ENCODE results near the gene SIX5. TPM values are rescaled to one million over a fixed set of nuclear protein-coding genes. Genes with fewer than 3 reads are reported as not detected.

SIX5 gene
- total RNA-seq, 1 experiment from 2014 or later: 7.0 TPM

DNA sequence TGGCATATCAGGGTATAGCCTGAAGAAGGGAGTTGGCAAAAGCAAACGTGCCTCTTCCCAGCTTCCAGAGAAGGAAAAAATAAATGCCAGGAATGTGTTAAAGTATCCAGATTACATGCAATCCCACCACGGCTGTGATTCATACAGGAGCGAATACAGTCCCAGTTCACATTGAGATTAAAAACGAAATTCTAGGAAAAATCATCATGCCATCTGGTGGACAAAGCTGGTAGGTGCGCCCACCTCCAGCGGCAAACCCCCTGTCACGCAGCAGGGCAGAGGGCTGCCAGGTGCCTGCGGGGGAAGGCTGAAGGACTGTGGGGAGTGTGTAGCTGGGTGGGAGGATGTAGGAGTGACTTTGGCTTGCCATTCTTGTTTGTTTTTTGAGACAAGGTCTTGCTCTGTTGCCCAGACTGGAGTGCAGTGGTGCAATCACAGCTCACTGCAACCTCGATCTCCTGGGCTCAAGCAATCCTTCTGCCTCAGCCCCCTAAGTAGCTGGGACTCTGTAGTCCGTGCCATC lies 30.0 kb upstream of the SIX5 start:
- in situ Hi-C loops (cut with HindIII; ENCODE audit: low pct_unique_long_range_greater_than_20kb, low sequenced_read_pairs): no loop called here
- peak; percentile 75 for DNase-seq (ENCODE audit: low read depth, low spot score)

DNA sequence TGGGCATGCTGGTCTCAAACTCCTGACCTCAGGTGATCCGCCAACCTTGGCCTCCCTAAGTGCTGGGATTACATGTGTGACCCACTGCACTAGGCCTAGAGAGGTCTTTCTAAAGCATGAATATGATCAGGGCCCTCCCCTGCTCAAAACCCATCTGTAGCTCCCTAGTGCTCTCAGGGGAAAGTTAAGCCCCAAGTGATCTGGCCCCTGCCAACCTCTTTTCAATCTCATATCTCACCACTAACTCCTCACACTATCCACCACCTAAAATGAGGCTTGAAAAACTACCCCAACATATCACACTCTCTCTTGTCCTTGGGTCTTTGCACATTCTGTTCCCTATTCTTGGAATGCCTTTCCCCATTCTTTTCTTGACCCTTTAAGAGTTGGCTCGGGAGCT lies 25.6 kb upstream of the SIX5 start:
- in situ Hi-C loops (cut with HindIII; ENCODE audit: low pct_unique_long_range_greater_than_20kb, low sequenced_read_pairs): no loop called here

DNA sequence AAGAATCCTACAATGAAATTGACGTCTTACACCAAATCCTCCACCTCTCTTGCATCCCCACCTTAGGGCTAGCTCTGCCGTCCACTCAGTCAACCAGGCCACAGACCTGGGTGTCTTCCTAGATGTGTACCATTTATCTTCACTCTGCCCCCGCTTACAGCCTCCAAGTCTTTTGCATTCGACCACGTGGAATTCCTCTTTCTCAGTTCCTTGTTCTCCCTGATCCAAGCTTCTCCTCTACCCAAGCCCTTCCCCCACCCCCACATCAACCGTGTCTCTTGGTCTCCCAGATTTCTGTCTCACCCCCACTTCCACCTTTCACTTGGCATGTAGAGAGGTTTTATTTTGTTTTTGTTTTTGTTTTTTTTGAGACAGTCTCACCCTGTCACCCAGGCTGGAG lies 24.8 kb upstream of the SIX5 start:
- in situ Hi-C loops (cut with HindIII; ENCODE audit: low pct_unique_long_range_greater_than_20kb, low sequenced_read_pairs): no loop called here
- no peak for DNase-seq (ENCODE audit: low read depth, low spot score)

More for the DNA sequence above, 25.6 kb upstream of the SIX5 start:
- no peak for DNase-seq (ENCODE audit: low read depth, low spot score)

DNA sequence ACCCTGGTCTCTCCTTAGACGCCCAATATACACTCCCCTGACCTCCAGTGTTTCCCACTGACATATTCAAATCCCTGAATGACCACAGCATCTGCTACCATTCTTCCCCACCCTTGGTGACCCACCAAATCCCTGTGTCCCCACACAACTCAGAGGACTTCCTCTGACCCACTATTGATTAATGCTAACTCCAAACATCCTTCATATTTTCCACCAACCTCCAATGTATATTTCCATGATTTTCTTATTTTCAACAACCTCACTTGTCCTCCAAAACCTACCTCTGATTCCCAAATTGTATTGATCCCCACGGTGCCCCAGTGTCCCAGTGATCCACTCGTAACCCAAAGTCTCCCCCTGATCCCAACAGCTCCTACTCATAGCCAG lies 24.1 kb upstream of the SIX5 start:
- DNase-seq (ENCODE audit: low read depth, low spot score): no peak
- in situ Hi-C loops (cut with HindIII; ENCODE audit: low pct_unique_long_range_greater_than_20kb, low sequenced_read_pairs): no loop called here

DNA sequence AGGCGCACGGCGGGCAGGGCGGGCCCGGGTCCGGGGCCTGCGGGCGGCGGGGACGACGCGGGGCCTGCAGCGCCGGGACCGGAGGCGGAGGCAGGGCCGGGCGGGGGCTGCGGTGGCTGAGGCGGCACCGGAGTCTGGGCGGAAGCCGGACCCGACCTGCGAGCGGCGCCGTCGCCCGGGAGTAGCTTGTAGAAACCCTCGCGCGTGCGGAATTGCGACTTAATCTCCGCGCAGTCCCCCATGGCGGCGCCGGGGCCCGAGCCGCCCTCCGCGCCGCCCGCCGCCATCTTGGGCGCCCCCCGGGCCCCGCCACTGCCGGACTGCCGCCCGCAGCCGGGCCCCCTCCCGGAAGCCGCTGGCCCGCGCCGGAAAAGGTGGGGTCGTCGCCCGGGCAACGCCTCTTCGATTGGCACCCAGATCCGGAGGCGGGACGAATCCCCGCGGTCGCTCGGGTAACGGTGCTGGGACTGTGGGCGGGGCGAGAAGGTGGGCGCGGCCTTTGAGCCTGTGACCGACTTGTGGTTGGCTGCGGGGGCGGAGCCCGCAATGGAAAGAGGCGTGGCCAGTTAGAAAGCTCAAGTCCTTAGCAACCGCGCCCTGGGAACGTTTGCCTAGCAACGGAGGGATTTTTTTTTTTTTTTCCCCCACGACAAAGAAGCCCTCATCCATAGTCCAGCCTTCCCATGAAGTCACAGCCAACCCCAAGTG lies 23.6 kb upstream of the SIX5 start, which contains the start of gene DMWD:
DMWD (minus strand) TSS at position 376 of the 708 bp plus-strand sequence; CDS start at position 287, 89 bp downstream.
- in situ Hi-C loops (cut with HindIII; ENCODE audit: low pct_unique_long_range_greater_than_20kb, low sequenced_read_pairs): no loop called here
- peak; percentile 98 for DNase-seq (ENCODE audit: low read depth, low spot score)

DNA sequence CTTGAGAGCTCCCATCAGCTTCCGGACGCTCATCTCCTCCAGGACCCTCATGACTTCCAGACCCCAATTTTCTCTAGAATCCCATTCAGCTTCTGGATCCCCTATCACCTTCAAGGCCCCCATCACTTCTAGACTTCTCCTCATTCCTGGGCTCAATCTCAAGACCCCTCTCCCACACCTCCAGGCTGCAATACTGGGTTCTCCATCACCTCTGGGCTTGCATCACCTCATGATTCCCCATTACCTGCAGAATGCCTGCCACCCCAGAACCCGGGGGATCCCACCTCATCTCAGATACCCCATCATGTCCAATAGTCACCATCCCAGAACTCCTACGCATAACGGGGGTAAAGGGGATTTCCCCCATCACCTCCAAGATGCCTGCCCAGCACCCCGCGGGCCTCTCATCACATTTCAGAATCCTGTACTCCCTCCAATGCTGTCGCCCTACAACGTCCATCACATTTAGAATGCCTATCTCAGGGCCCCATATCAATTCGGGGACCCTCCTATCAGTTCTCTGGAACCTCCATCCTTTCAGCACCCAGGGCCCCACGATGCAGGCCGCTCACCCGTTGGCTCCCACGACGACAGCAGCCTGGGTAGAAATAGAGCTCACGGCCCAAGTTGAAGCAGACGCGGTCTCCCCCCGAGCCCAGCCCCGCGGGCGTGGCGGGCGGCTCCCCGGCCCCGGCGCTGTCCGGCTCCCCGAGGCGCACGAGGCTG lies 22.9 kb upstream of the SIX5 start:
- DNase-seq (ENCODE audit: low read depth, low spot score): no peak
- in situ Hi-C loops (cut with HindIII; ENCODE audit: low pct_unique_long_range_greater_than_20kb, low sequenced_read_pairs): no loop called here

DNA sequence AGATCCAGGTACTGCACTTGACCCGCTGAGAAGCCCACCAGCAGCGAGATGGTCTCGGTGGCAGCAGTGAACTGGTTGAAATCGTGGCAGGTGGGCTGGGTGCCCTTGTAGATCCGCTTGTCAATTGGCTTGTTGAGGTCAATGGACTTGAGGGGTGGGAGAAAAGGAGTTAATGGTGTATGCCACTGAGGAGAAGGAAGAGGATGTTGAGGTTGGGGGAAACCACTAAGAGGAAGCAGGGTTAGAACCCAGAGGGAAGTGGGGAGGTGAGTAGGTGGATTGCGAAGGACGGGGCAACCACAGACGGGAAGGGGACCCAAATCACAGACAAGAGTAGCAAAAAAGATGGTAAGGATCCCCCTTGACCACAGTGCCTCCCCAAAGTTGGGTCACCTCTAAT lies 21.9 kb upstream of the SIX5 start:
- in situ Hi-C loops (cut with HindIII; ENCODE audit: low pct_unique_long_range_greater_than_20kb, low sequenced_read_pairs): no loop called here
- no peak for DNase-seq (ENCODE audit: low read depth, low spot score)

DNA sequence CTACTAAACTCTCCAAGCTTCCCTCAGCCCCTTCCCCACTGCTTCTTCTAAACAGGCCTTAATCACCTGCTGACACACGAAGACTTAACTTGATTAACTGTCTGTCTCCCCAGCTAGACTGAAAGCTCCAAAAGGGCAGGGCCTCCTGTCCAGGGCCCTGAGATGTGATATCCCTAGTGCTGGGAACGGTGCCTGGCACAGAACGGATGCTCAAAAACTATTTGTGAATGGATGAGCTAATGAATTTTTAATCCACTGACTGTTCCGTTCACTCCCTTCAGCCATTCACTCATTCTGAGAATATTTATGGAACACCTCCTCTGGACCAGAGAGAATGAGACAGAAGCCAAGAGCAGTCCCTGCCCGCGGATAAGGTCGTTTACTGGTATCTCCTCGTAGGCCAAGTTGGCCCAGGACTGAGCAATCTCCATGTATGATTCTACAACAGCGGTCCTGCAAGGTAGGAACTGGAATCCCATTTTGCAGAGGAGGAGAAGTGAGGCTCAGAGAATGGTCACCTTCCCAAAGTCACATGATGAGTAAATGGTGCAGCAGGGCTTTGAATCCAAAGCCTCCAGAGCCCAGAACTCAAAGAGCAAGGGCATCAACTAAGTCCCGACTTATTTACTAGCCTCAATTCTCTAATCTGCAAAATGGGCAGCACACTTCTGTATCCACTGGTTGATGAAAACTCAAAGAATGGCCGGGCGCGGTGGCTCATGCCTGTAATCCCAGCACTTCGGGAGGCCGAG lies 20.2 kb upstream of the SIX5 start:
- in situ Hi-C loops (cut with HindIII; ENCODE audit: low pct_unique_long_range_greater_than_20kb, low sequenced_read_pairs): no loop called here
- DNase-seq (ENCODE audit: low read depth, low spot score): no peak

DNA sequence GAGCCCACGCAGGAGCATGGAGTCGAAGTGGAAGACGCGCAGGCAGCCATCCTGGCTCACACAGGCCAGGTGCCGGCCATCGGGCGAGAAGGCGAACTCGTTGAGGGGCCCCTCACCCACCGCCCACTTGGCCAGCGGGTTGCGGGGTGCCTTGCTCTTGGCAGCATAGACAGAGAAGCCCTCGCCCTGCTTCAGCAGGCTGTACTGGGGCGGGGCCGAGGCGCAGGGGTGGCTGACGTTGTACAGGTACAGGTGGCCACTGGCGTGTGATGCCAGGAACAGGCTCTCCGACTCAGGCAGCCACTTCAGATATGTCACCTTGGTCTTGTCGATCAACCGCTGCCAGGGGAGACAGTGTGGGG lies 17.5 kb upstream of the SIX5 start:
- in situ Hi-C loops (cut with HindIII; ENCODE audit: low pct_unique_long_range_greater_than_20kb, low sequenced_read_pairs): no loop called here
- DNase-seq (ENCODE audit: low read depth, low spot score): no peak

DNA sequence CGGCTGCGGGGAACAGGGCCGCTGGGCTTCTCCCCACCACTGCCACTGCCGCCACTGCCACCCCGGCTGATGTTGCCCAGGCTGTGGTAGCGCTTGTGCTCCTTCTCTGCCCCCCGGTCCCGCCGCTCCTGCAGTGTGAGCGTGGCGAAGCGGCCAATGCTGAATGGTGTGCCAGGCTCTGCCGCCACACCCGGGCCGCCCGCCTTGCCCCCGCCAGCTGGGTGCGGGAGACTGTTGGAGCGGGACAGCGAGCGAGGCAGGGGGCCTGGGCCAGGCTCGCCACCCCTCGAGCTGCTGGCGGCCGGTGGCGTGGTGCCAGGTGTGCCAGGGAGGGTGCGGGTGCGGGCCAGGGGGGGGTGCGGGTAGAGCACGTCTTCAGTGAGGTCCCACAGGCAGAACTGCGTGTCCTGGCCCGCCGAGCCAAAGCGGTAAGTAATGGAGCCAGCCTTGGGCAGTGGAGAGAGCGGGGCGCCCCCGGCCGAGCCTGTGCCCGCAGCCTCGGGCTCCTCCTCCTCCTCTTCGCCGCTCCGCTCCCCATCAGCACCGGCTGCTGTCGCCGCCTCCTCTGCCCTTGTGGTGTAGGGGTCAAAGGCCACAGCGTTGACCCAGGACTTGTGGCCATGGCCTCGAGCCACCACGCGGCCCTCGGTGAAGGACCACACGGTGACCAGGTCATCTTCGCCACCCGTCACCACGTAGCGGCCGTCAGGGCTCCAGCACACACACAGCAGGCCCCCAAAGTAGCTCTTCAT lies 16.9 kb upstream of the SIX5 start:
- in situ Hi-C loops (cut with HindIII; ENCODE audit: low pct_unique_long_range_greater_than_20kb, low sequenced_read_pairs): no loop called here
- no peak for DNase-seq (ENCODE audit: low read depth, low spot score)

DNA sequence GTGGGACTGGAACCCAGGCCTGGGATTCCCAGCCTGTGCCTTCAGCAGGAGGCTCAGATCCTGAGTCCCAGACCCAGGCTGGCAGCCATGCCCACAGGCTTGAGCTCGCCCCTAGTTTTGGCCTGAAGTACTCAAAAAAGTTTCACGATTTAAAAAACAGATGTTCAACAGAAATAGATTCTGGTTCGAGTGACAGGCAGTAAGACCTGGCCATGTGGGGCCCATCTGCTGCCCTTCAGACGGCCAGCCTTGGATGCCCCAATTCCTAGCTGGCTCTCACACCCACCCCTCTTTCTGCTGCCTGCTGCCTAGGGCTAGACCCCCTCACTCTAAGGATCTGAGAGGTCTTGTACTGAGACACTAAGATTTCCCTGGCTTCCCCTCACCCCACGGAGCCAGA lies 16.0 kb upstream of the SIX5 start:
- no peak for DNase-seq (ENCODE audit: low read depth, low spot score)
- in situ Hi-C loops (cut with HindIII; ENCODE audit: low pct_unique_long_range_greater_than_20kb, low sequenced_read_pairs): no loop called here

DNA sequence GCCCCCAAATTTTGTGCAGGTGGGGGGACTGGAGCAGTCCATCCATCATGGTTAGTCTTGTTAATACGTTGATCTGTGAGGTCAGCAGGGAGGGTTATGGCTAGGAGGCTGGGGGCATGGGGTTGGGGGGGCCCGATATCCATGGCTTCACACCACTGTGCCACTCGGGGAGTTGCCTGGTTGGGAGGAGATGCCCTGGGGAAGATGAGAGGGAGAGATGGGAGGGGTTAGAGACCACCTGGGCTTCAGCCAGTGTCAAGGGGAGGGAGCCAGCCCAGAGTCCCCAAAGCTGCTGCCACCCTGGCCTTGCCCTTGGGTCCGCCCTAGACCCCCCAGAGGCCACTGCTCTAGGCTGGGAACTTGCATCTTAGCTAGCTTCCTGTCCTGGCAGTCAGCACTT lies 15.0 kb upstream of the SIX5 start:
- DNase-seq (ENCODE audit: low read depth, low spot score): no peak
- in situ Hi-C loops (cut with HindIII; ENCODE audit: low pct_unique_long_range_greater_than_20kb, low sequenced_read_pairs): no loop called here

DNA sequence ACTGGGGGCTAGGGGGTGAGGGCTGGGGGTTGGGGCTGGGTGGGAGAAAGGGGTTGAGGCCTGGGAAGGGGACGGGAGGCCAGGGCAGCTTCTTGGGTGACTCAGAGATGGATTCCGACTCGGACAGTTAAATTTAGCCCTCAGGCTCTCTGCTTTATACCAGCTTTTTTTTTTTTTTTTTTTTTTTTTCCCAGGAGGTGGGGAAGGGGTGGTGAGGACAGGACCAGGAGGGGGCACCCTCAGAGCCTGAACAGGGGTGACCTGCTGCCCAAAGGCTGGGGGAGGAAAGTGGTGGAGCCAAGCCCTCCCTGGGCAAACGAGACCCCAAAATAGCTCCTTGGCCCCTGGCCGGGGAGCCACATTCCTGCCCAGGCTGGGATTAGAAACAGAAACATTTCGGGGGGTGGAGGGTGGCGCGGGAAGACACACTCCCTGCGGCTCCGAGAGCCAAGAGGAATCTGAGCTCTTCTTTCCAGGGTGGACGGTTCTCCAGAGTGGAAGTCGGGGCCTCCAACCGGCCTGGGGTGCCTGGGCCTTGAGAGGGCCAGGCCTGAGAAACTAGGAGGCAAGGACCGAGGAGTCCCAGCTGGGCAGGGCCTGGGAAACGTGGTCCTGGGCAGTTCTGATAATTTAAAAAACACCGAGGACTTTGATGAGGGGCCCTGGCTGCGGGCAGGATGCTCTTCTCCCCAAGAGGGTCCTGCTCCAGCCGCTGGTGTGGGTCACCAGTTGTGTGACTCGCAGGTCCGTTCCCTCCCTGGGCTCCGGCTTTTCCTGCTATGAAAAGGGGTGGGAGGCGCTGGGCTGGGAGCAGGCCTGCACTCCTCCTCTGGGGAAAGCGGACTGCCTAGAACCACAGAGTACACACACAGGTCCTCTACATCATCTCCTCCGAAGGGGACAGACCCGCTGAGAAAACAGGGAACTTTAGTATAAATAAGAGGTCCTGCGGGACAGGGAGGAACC lies 14.1 kb upstream of the SIX5 start:
- DNase-seq (ENCODE audit: low read depth, low spot score): no peak
- in situ Hi-C loops (cut with HindIII; ENCODE audit: low pct_unique_long_range_greater_than_20kb, low sequenced_read_pairs): no loop called here

DNA sequence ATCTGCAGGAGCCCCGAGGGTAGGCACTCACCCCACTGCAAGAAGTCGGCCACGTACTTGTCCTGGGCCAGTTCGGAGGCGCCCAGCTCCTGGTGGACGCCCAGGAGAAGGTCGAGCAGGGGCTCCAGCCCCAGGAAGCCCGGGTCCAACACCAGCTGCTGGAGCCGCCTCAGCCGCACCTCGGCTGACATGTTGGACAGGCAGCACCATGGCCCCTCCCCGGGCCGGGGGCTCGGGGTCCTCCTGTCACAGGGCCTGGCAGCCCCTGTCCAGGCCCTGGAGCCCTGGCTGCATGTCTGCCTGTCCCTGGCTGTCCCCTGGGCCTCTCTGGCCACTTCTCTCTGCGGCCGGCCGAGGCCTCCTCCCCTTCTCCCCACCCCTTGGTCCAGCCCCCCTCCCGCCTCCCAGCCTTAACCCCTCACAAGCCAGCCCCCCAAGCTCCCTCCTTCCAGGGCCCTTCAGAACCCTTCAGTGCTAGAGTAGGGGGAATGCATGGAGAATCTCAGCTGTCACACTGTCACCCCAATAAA lies 13.2 kb upstream of the SIX5 start, which contains the start of gene DMPK:
DMPK (minus strand) TSS at position 329 of the 530 bp plus-strand sequence; CDS start at position 191, 138 bp downstream.
- in situ Hi-C loops (cut with HindIII; ENCODE audit: low pct_unique_long_range_greater_than_20kb, low sequenced_read_pairs): no loop called here
- DNase-seq (ENCODE audit: low read depth, low spot score): no peak

DNA sequence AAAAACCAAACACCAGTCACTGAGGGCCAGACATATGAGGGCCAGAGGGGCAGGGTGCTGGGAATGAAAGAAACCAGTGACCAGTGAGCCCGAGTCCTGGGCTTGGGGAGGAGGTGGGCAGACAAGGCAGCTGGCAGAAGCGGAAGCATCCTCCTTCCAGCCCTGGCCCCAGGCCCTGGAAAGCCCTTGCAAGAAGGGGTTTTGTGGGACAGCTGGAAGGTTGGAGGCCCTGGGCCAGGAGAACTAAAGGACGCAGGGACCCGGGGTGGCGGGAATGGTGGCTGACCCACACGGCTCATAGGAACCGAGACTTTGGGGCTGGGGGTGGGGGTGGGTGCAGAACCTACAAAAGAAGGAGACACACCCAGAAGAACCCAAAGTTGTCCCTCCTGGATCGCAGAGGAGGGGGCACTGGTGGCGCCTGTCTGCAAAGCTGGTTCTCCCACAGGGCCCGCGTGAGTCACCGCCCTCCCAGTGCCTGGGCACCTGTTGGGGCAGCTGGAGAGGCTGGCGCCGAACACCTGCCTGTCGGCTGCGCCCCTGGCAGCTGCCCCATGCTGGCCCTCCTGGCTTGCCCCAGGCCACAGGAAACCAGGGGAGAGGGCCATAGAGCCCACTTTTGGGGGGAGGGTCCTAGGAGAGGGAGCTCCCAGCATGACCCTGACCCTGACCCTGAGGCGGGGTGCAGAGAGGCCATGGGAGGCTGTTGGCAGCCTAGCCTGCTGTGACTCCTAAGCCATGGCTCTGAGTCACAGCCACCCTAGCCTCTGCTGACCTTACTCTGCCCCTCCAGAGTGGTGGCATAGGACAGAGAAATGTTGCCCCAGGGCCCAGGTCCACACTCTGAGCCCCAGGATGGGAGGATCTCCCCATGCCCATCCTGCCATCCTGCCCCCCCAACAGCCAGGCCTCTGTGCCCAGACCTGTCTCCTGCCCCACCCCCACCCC lies 12.4 kb upstream of the SIX5 start:
- no peak for DNase-seq (ENCODE audit: low read depth, low spot score)
- in situ Hi-C loops (cut with HindIII; ENCODE audit: low pct_unique_long_range_greater_than_20kb, low sequenced_read_pairs): no loop called here

Data from SK-MEL-5 (cell line).